ENCODE data around the gene LRRC15.

The LRRC15 gene

DNA sequence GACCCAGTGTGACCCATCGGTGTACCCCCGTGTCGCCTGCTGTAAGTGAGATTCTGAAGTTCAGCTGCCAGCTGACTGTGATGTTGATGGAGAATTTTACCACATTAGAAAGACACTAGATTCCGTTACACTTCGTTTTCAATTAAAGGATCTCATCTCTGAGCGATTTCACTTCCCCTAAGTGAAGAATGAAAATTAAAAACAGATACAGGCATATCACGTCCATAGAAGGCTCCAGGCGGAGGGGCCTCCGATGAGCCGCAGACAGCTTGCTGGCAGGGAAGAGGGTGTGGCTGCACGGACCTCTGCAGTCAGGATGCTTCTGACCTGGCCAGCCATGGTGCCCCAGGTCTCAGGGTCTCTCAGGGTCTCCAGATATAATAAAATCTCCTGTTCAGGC is 11.9 kb downstream of the LRRC15 start:
- Histone ChIP-seq H2AFZ (ENCODE audit: low read depth, low read length, severe bottlenecking) (no peak overlapping the region), H3K79me2 (ENCODE audit: insufficient read depth, low read length) (no peaks in the 10 kb centered on the region), H3K9ac (ENCODE audit: low read length) (no peak overlapping the region), H4K20me1 (ENCODE audit: low read depth, low read length) (no peaks in the 10 kb centered on the region), H3K4me3 (ENCODE audit: insufficient read depth, low read length, poor library complexity, severe bottlenecking) (no peak overlapping the region), H3K9me2 (replicated peaks; ENCODE audit: insufficient read depth, low read length) (no peaks in the 10 kb centered on the region), H3K9me3 (ENCODE audit: insufficient read depth, low read length) (no peaks in the 10 kb centered on the region), H3K27ac (ENCODE audit: low read depth, low read length) (no peak overlapping the region), H3K4me2 (ENCODE audit: low read depth, low read length, poor library complexity, severe bottlenecking) (no peak overlapping the region), H3K36me3 (ENCODE audit: low read length) (no peaks in the 10 kb centered on the region), H3K27me3 (ENCODE audit: low read length) (no peaks in the 10 kb centered on the region), H3F3A (ENCODE audit: insufficient read depth) (no peaks in the 10 kb centered on the region)
- TF ChIP-seq, protein P1, sequence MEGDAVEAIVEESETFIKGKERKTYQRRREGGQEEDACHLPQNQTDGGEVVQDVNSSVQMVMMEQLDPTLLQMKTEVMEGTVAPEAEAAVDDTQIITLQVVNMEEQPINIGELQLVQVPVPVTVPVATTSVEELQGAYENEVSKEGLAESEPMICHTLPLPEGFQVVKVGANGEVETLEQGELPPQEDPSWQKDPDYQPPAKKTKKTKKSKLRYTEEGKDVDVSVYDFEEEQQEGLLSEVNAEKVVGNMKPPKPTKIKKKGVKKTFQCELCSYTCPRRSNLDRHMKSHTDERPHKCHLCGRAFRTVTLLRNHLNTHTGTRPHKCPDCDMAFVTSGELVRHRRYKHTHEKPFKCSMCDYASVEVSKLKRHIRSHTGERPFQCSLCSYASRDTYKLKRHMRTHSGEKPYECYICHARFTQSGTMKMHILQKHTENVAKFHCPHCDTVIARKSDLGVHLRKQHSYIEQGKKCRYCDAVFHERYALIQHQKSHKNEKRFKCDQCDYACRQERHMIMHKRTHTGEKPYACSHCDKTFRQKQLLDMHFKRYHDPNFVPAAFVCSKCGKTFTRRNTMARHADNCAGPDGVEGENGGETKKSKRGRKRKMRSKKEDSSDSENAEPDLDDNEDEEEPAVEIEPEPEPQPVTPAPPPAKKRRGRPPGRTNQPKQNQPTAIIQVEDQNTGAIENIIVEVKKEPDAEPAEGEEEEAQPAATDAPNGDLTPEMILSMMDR (IDR thresholded peaks at IDR 0.05; ENCODE audit: insufficient read depth, low read length, poor library complexity, severe bottlenecking): no peak
- no peak for TF ChIP-seq EZH2phosphoT487 (conservative IDR thresholded peaks at IDR 0.05; ENCODE audit: low read length)

DNA sequence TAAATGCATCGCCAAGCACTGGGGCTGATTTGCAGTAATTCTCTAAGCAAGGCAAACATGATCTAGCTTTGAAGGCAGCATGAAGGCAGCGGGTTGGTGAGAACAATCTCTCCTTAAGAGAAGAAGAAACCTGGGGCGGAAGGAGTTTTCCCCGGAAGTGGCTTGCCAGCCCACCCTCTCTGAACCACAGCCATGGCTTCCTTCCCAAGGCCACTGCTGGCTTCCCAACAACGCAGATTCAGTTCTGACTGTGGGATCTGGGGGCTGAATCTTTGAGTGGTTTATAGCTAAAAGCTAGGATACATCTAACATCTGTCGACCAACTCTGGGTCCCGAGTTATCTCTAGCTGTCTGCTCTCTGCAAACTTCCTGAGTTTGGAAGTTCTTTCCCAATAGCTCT is 14.2 kb downstream of the LRRC15 start:
- Histone ChIP-seq H3K27me3 (ENCODE audit: low read length) (no peaks in the 10 kb centered on the region), H3K79me2 (ENCODE audit: insufficient read depth, low read length) (no peaks in the 10 kb centered on the region), H3K4me3 (ENCODE audit: insufficient read depth, low read length, poor library complexity, severe bottlenecking) (no peak overlapping the region), H3K27ac (ENCODE audit: low read depth, low read length) (no peak overlapping the region), H3F3A (ENCODE audit: insufficient read depth) (no peaks in the 10 kb centered on the region), H4K20me1 (ENCODE audit: low read depth, low read length) (no peaks in the 10 kb centered on the region), H3K9ac (ENCODE audit: low read length) (no peak overlapping the region), H3K9me2 (replicated peaks; ENCODE audit: insufficient read depth, low read length) (no peaks in the 10 kb centered on the region), H3K36me3 (ENCODE audit: low read length) (no peaks in the 10 kb centered on the region), H3K9me3 (ENCODE audit: insufficient read depth, low read length) (no peaks in the 10 kb centered on the region), H2AFZ (ENCODE audit: low read depth, low read length, severe bottlenecking) (no peak overlapping the region), H3K4me2 (ENCODE audit: low read depth, low read length, poor library complexity, severe bottlenecking) (no peak overlapping the region)
- TF ChIP-seq, protein P1 (IDR thresholded peaks at IDR 0.05; ENCODE audit: insufficient read depth, low read length, poor library complexity, severe bottlenecking): no peak
- TF ChIP-seq EZH2phosphoT487 (conservative IDR thresholded peaks at IDR 0.05; ENCODE audit: low read length): no peak

DNA sequence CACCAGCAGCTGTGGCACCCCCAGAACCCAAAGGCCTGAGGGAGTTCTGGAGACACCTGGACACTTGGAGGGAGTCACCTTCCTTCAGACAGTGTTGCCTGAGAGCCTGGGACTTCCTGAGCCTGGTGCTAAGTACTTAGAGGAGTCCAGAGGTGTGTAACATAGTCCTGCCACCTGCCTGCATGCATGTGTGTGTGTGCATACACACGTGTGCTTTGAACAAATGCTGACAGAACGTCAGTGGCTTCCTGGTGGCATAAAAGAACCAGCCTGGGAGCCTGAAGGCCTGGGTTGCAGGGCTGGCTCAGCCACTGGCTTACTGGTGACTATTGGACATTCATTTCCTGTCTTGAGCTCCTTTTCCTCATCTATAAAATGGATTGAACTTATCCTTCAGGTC is 15.2 kb downstream of the LRRC15 start:
- Histone ChIP-seq H3K27ac (ENCODE audit: low read depth, low read length) (no peak overlapping the region), H2AFZ (ENCODE audit: low read depth, low read length, severe bottlenecking) (no peak overlapping the region), H3F3A (ENCODE audit: insufficient read depth) (no peaks in the 10 kb centered on the region), H3K27me3 (ENCODE audit: low read length) (no peaks in the 10 kb centered on the region), H4K20me1 (ENCODE audit: low read depth, low read length) (no peaks in the 10 kb centered on the region), H3K36me3 (ENCODE audit: low read length) (no peaks in the 10 kb centered on the region), H3K4me3 (ENCODE audit: insufficient read depth, low read length, poor library complexity, severe bottlenecking) (no peak overlapping the region), H3K4me2 (ENCODE audit: low read depth, low read length, poor library complexity, severe bottlenecking) (no peak overlapping the region), H3K79me2 (ENCODE audit: insufficient read depth, low read length) (no peaks in the 10 kb centered on the region), H3K9me3 (ENCODE audit: insufficient read depth, low read length) (no peaks in the 10 kb centered on the region), H3K9me2 (replicated peaks; ENCODE audit: insufficient read depth, low read length) (no peaks in the 10 kb centered on the region), H3K9ac (ENCODE audit: low read length) (no peak overlapping the region)
- TF ChIP-seq EZH2phosphoT487 (conservative IDR thresholded peaks at IDR 0.05; ENCODE audit: low read length): no peak
- TF ChIP-seq, protein P1 (IDR thresholded peaks at IDR 0.05; ENCODE audit: insufficient read depth, low read length, poor library complexity, severe bottlenecking): no peak
